HG02588 (cell line): ENCODE measurements around the gene TWIST2.

Experiments used
- ATAC-seq: cut with Tn5 transposase; IDR thresholded peaks from one replicate; pipeline ENCODE4 v1.9.1; 2021; ENCODE audit warnings: mild to moderate bottlenecking, moderate library complexity; ENCODE audit not compliant: unreplicated experiment

Gene TWIST2

GRCh38 chr2:238872026-238872425 lies 24.1 kb downstream of the TWIST2 start:
- no peak for ATAC-seq

GRCh38 chr2:238872628-238873380 lies 24.9 kb downstream of the TWIST2 start:
- no peak for ATAC-seq

GRCh38 chr2:238873381-238873801 lies 25.5 kb downstream of the TWIST2 start:
- no peak for ATAC-seq

- ATAC-seq, result no peak
These were observed 26.0 kb downstream of the TWIST2 start for GRCh38 chr2:238873841-238874240.

- no peak for ATAC-seq
These were observed 26.6 kb downstream of the TWIST2 start for GRCh38 chr2:238874330-238875050.

- ATAC-seq, result no peak
These were observed 27.2 kb downstream of the TWIST2 start for GRCh38 chr2:238875101-238875470.

GRCh38 chr2:238875471-238876231 lies 27.8 kb downstream of the TWIST2 start:
- no peak for ATAC-seq

- no peak for ATAC-seq
These were observed 28.3 kb downstream of the TWIST2 start for GRCh38 chr2:238876232-238876630.

GRCh38 chr2:238878051-238878735 lies 30.3 kb downstream of the TWIST2 start:
- ATAC-seq, result no peak

GRCh38 chr2:238879043-238879442 lies 31.2 kb downstream of the TWIST2 start:
- ATAC-seq, result no peak

GRCh38 chr2:238879621-238880377 lies 31.9 kb downstream of the TWIST2 start:
- no peak for ATAC-seq

- no peak for ATAC-seq
These were observed 33.6 kb downstream of the TWIST2 start for GRCh38 chr2:238881353-238882081.

GRCh38 chr2:238882082-238882755 lies 34.3 kb downstream of the TWIST2 start:
- ATAC-seq, result no peak

GRCh38 chr2:238883421-238883901 lies 35.6 kb downstream of the TWIST2 start:
- ATAC-seq, result no peak

- ATAC-seq, result no peak
These were observed 36.4 kb downstream of the TWIST2 start for GRCh38 chr2:238884122-238884811.

GRCh38 chr2:238884812-238885408 lies 37.0 kb downstream of the TWIST2 start:
- no peak for ATAC-seq

GRCh38 chr2:238886453-238887094 lies 38.7 kb downstream of the TWIST2 start:
- ATAC-seq, result no peak
